Gastroesophageal sphincter (tissue), 3 donors: Measurements from ENCODE around the gene NPC2.

ENCODE experiments used
- POLR2A ChIP-seq, 2 donors: fragments of 450-650 bp; IDR thresholded peaks; one replicate each; pipeline ENCODE4 v1.6.1; 2017; ENCODE audit warnings: antibody characterized with exemption in 2 of 2, mild to moderate bottlenecking in 2 of 2, moderate library complexity in 1 of 2
- POLR2AphosphoS5 ChIP-seq: sonication (generic); formaldehyde crosslinking; IDR thresholded peaks from one replicate; pipeline ENCODE4 v1.6.1; 2017; ENCODE audit warnings: antibody characterized with exemption
- TF ChIP-seq, protein P1 (sequence below), 4 experiments: fragments of 200-600 bp in 2 of 4; fragments of 450-650 bp in 2 of 4; sonication (generic) in 1 of 4; IDR thresholded peaks; one replicate each; pipeline ENCODE4 v1.5.1; 2017 to 2019; ENCODE audit warnings: antibody characterized with exemption in 4 of 4, mild to moderate bottlenecking in 2 of 4, moderate library complexity in 2 of 4

DNA sequence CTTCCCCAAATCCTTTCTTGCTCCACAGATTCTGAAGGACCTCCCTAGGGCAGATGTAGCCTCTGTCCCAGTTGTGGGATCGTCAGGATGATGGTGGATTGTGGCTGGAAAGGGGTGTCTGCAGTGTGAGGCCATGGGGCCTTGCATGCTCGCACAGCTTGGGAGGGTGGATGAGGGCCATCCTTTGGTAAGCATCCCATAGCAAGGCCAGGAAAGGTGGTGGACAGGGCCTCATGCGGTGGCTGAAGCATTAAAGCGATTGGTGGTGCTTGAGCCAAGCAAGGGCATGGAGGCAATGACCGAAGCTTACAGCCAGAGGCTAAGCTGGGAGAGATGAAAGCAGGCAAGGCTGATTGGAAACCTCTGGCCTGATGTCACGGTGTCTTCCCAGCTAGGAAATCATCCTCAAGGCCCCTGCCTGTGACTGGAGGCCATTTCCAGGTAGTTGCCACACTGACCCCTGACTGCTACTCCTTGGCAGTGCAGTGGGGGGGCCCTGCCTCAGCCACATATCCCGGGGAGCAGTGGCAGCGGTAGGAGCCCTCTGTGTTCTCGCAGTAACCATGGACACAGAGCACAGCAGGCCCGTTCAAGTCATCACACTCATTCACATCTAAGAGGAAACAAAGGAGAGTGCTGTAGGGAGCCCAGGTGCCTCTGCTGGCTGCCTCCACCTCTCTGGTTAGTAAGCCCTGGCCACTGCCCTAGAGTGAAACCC lies 7.5 kb upstream of the NPC2 start:
- TF ChIP-seq, protein P1, sequence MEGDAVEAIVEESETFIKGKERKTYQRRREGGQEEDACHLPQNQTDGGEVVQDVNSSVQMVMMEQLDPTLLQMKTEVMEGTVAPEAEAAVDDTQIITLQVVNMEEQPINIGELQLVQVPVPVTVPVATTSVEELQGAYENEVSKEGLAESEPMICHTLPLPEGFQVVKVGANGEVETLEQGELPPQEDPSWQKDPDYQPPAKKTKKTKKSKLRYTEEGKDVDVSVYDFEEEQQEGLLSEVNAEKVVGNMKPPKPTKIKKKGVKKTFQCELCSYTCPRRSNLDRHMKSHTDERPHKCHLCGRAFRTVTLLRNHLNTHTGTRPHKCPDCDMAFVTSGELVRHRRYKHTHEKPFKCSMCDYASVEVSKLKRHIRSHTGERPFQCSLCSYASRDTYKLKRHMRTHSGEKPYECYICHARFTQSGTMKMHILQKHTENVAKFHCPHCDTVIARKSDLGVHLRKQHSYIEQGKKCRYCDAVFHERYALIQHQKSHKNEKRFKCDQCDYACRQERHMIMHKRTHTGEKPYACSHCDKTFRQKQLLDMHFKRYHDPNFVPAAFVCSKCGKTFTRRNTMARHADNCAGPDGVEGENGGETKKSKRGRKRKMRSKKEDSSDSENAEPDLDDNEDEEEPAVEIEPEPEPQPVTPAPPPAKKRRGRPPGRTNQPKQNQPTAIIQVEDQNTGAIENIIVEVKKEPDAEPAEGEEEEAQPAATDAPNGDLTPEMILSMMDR (IDR thresholded peaks at IDR 0.05): no peak
- TF ChIP-seq POLR2AphosphoS5 (no peak), POLR2A (IDR thresholded peaks at IDR 0.05) (no peak)
